Stimulated activated CD4-positive, alpha-beta T cell treated with anti-CD3 and anti-CD28 coated beads, Interleukin-1b, Interleukin-23, amount 100 ng/mL, for 4 hours (primary cell): ENCODE results near the gene GABRR1.

Source experiments
- DNase-seq, 2 donors: peaks; one replicate each; pipeline ENCODE4 v3.0.0-alpha.2; 2020; ENCODE audit warnings: low read depth in 2 of 2

GABRR1 gene

GRCh38 chr6:89216411-89216810 lies 747 bp downstream of the GABRR1 start:
- DNase-seq, result no peak

- DNase-seq, result no peak
Measured at GRCh38 chr6:89215391-89215790, 1.8 kb downstream of the GABRR1 start.

GRCh38 chr6:89214197-89214596 lies 3.0 kb downstream of the GABRR1 start:
- DNase-seq, result no peak

- DNase-seq, result no peak
Measured at GRCh38 chr6:89212472-89212871, 4.7 kb downstream of the GABRR1 start.

- no peak for DNase-seq
Measured at GRCh38 chr6:89209457-89209856, 7.7 kb downstream of the GABRR1 start.

GRCh38 chr6:89208551-89208950 lies 8.6 kb downstream of the GABRR1 start:
- DNase-seq, result no peak

GRCh38 chr6:89205819-89206218 lies 11.3 kb downstream of the GABRR1 start:
- DNase-seq, result no peak

GRCh38 chr6:89204096-89204495 lies 13.1 kb downstream of the GABRR1 start:
- DNase-seq, result no peak

- DNase-seq, result no peak
Measured at GRCh38 chr6:89200706-89201215, 16.4 kb downstream of the GABRR1 start.

- no peak for DNase-seq
Measured at GRCh38 chr6:89199579-89199978, 17.6 kb downstream of the GABRR1 start.

- no peak for DNase-seq
Measured at GRCh38 chr6:89198235-89198634, 18.9 kb downstream of the GABRR1 start.

- no peak for DNase-seq
Measured at GRCh38 chr6:89197141-89197540, 20.0 kb downstream of the GABRR1 start.

GRCh38 chr6:89194559-89194958 lies 22.6 kb downstream of the GABRR1 start:
- no peak for DNase-seq

GRCh38 chr6:89190741-89191140 lies 26.4 kb downstream of the GABRR1 start:
- no peak for DNase-seq

GRCh38 chr6:89187504-89187903 lies 29.7 kb downstream of the GABRR1 start:
- no peak for DNase-seq

- DNase-seq, result no peak
Measured at GRCh38 chr6:89186762-89187161, 30.4 kb downstream of the GABRR1 start.

GRCh38 chr6:89184344-89184743 lies 32.8 kb downstream of the GABRR1 start:
- no peak for DNase-seq

GRCh38 chr6:89183294-89183693 lies 33.9 kb downstream of the GABRR1 start:
- no peak for DNase-seq

- no peak for DNase-seq
Measured at GRCh38 chr6:89180971-89181370, 36.2 kb downstream of the GABRR1 start.

- DNase-seq, result no peak
Measured at GRCh38 chr6:89180112-89180511, 37.0 kb downstream of the GABRR1 start.

- DNase-seq, result no peak
Measured at GRCh38 chr6:89173634-89174033, 43.5 kb downstream of the GABRR1 start.

GRCh38 chr6:89172131-89172530 lies 45.0 kb downstream of the GABRR1 start:
- no peak for DNase-seq

GRCh38 chr6:89162047-89162371 lies 55.1 kb downstream of the GABRR1 start:
- DNase-seq, result no peak

GRCh38 chr6:89161326-89162046 lies 55.7 kb downstream of the GABRR1 start:
- no peak for DNase-seq
